GM19238 (cell line): ENCODE measurements around the gene MED15.

Source experiments
- DNase-seq: peaks from one replicate; pipeline ENCODE4 v3.0.0; 2011; ENCODE audit warnings: low spot score; ENCODE audit not compliant: insufficient read length

MED15 gene

GRCh38 chr22:20569059-20570058, 61.9 kb downstream of the MED15 start:
- DNase-seq, result peak; percentile 31

- DNase-seq, result no peak
Measured at GRCh38 chr22:20571078-20571503, 63.7 kb downstream of the MED15 start.

- DNase-seq, result peak; percentile 48
Measured at GRCh38 chr22:20571531-20572007, 64.2 kb downstream of the MED15 start.

GRCh38 chr22:20572132-20572802, 64.9 kb downstream of the MED15 start:
- DNase-seq, result no peak

- DNase-seq, result no peak
Measured at GRCh38 chr22:20573176-20573832, 65.9 kb downstream of the MED15 start.

GRCh38 chr22:20573833-20574615, 66.6 kb downstream of the MED15 start:
- DNase-seq, result no peak

- no peak for DNase-seq
Measured at GRCh38 chr22:20574920-20575353, 67.5 kb downstream of the MED15 start.

- no peak for DNase-seq
Measured at GRCh38 chr22:20575724-20576444, 68.5 kb downstream of the MED15 start.

GRCh38 chr22:20576445-20576816, 69.0 kb downstream of the MED15 start:
- DNase-seq, result no peak

GRCh38 chr22:20577045-20577444, 69.6 kb downstream of the MED15 start:
- no peak for DNase-seq

- no peak for DNase-seq
Measured at GRCh38 chr22:20577549-20577975, 70.2 kb downstream of the MED15 start.

GRCh38 chr22:20578192-20578591, 70.8 kb downstream of the MED15 start:
- no peak for DNase-seq

GRCh38 chr22:20578707-20579106, 71.3 kb downstream of the MED15 start:
- DNase-seq, result no peak

- no peak for DNase-seq
Measured at GRCh38 chr22:20579273-20580120, 72.1 kb downstream of the MED15 start.

GRCh38 chr22:20580179-20580578, 72.8 kb downstream of the MED15 start:
- no peak for DNase-seq

GRCh38 chr22:20580611-20581502, 73.4 kb downstream of the MED15 start:
- no peak for DNase-seq

GRCh38 chr22:20581503-20582170, 74.2 kb downstream of the MED15 start:
- DNase-seq, result no peak

- DNase-seq, result no peak
Measured at GRCh38 chr22:20582171-20582511, 74.7 kb downstream of the MED15 start.
